Head of caudate nucleus (tissue), 42 donors: ENCODE data around the gene MEX3A.

Experiments
- DNase-seq, 42 donors: peaks; one replicate each; pipeline versions ENCODE4 v3.0.0 to v3.0.0-alpha.2; 2020 to 2021; ENCODE audit warnings: mixed read lengths in 7 of 42
- intact Hi-C: fragments of 100-400 bp; cut with DNase I; formaldehyde crosslinking; loops from one replicate; pipeline ENCODE4 v1.15.0; 2022

MEX3A gene

GRCh38 chr1:156106624-156107488 is 24.6 kb upstream of the MEX3A start:
- DNase-seq = peak in 1 of 42 donors; percentile 42
- intact Hi-C loops = no loop called here

GRCh38 chr1:156104861-156105832 is 22.9 kb upstream of the MEX3A start:
- intact Hi-C loops = no loop called here
- no peak for DNase-seq

GRCh38 chr1:156104065-156104810 is 22.0 kb upstream of the MEX3A start:
- peak in 1 of 42 donors; percentile 23 for DNase-seq
- intact Hi-C loops = no loop called here

GRCh38 chr1:156103521-156103947 is 21.3 kb upstream of the MEX3A start:
- intact Hi-C loops = no loop called here
- no peak for DNase-seq

- no peak for DNase-seq
- intact Hi-C loops = no loop called here
Observed at GRCh38 chr1:156102633-156103511, 20.6 kb upstream of the MEX3A start.

GRCh38 chr1:156101880-156102279 is 19.6 kb upstream of the MEX3A start:
- intact Hi-C loops = no loop called here
- no peak for DNase-seq

GRCh38 chr1:156100205-156100995 is 18.1 kb upstream of the MEX3A start:
- intact Hi-C loops = no loop called here
- DNase-seq = no peak

- intact Hi-C loops = loop anchor here (2.0 kb wide), 1 partner anchor 32 kb away; no protein-coding TSS in a partner anchor
- DNase-seq = no peak
Observed at GRCh38 chr1:156099282-156099681, 17.0 kb upstream of the MEX3A start.

- no peak for DNase-seq
- intact Hi-C loops = loop anchor here (2.0 kb wide), 1 partner anchor 32 kb away; no protein-coding TSS in a partner anchor
Observed at GRCh38 chr1:156098784-156099183, 16.5 kb upstream of the MEX3A start.

GRCh38 chr1:156097499-156098178 is 15.4 kb upstream of the MEX3A start:
- no peak for DNase-seq
- intact Hi-C loops = loop anchor here (2.0 kb wide), 1 partner anchor 33 kb away; no protein-coding TSS in a partner anchor

- peak; percentile 75 to 96 (median 90) for DNase-seq
- intact Hi-C loops = no loop called here
Observed at GRCh38 chr1:156096640-156097391, 14.6 kb upstream of the MEX3A start.

- no peak for DNase-seq
- intact Hi-C loops = no loop called here
Observed at GRCh38 chr1:156095906-156096508, 13.7 kb upstream of the MEX3A start.

GRCh38 chr1:156091610-156092009 is 9.3 kb upstream of the MEX3A start:
- intact Hi-C loops = loop anchor here (2.0 kb wide), 1 partner anchor 37 kb away; no protein-coding TSS in a partner anchor
- no peak for DNase-seq

- DNase-seq = peak; percentile 78 to 95 (median 89)
- intact Hi-C loops = loop anchor here (2.0 kb wide), 1 partner anchor 38 kb away; no protein-coding TSS in a partner anchor
Observed at GRCh38 chr1:156090840-156091188, 8.5 kb upstream of the MEX3A start.

- peak in 3 of 42 donors; percentile 14 to 32 (median 29) for DNase-seq
- intact Hi-C loops = loop anchor here (2.0 kb wide), 1 partner anchor 39 kb away; no protein-coding TSS in a partner anchor
Observed at GRCh38 chr1:156090138-156090839, 8.0 kb upstream of the MEX3A start.
